Measurements from ENCODE around the gene RNF31.
"Not testable (repeated sequence)": the region's sequence is repeated elsewhere in the genome, so short reads cannot be mapped to it uniquely, and the experiment has no call there.

Gene RNF31

GRCh38 chr14:24146978-24147760, at the start of gene RNF31:
Gene RNF31 (plus strand): TSS chr14:24147498. CDS start chr14:24147699, 201 bp downstream.
- peak; percentile 97 for DNase-seq (ENCODE audit: low read depth)

- no peak for DNase-seq (ENCODE audit: low read depth)
Observed at GRCh38 chr14:24098229-24098926, 48.9 kb upstream of the RNF31 start.

DNA sequence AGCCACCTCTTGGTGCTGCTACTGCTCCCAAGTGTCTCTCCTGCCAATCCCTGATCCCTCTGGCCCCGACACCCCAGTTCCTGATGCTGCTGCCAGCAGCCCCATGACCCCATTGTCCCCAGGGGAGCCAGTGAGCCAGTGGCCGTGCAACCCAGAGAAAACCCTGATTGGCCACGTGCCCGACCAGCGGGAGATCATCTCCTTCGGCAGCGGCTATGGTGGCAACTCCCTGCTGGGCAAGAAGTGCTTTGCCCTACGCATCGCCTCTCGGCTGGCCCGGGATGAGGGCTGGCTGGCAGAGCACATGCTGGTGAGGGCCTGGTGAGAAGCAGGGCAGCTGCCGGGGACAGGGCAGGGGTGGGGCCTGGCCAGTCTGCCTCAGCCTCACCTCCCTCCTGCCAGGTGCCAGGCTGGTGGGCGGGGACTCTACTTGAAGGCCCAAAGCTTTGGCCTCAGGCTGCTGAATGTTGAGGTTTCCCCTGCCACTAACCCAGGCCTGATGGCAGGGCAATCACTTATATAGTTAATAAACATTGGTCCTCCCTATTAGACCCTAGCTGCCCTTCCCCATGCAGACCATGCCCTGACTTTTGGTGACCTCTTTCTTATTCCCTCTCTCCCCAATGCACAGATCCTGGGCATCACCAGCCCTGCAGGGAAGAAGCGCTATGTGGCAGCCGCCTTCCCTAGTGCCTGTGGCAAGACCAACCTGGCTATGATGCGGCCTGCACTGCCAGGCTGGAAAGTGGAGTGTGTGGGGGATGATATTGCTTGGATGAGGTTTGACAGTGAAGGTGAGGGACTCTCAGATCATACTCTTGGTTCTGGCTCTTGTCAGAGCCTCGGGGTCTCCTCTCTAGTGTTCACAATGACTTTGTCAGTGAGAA, 48.1 kb upstream of the RNF31 start:
- no peak for DNase-seq (ENCODE audit: low read depth)

DNA sequence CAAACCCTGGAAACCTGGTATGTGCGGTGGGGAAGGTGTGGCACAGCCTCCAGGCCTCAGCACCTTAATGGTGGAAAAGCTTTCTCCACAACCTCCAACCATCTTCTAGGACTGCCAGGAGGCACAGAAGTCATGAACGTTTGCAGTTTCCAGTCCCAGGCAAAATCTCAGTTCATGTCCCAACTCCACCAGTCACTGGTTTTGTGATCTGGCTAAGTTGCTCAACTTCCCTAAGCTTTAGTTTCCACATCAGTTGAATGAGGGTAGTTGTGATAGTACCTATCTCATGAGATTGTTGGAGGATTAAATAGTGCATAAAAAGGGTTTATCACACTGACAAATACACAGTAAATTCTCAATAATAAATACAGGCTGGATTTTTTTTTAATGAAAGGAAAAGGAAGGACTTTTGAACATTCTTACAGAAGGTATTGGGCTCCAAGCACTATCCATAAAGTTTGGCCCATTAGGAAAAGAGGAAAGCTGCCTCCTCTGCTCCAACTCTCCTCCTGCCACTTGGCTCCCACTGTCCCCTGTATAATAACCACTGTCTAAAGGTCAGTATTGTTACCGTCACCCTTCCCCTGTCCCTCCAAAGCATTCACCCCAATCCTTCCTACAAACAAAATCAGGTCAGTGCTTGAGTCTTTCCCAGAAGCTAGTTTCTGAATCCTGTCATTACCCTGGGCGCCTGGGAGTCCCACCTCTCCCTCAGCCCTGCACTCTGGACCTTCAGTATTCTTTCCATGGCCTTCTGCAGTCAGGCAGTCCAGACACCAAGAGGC, 46.9 kb upstream of the RNF31 start:
- peak; percentile 21 for DNase-seq (ENCODE audit: low read depth)

DNA sequence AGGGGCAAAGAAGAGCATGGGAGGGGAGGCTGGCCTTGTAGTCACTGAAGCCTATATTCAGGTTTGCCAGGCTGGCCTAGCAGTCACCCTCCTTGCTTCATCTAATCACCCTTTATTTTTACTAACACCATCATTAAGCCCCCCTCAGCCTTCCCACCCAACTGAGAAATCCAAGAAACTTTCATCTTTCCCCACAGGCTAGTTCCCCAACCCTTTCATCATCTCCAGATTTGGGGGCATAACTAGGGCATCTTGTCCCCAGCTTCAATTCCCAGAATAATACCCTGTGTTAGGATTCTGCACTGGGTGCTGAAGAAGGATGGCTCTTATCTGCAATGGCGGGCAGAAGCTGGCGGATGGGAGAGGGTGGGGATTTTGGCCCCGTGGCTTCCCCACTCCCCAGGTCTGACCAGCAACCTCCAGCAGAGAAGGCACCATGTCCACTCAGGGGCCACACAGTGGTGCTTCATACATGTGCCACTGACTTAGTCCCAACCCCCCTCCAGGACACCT, 46.3 kb upstream of the RNF31 start:
- no peak for DNase-seq (ENCODE audit: low read depth)

DNA sequence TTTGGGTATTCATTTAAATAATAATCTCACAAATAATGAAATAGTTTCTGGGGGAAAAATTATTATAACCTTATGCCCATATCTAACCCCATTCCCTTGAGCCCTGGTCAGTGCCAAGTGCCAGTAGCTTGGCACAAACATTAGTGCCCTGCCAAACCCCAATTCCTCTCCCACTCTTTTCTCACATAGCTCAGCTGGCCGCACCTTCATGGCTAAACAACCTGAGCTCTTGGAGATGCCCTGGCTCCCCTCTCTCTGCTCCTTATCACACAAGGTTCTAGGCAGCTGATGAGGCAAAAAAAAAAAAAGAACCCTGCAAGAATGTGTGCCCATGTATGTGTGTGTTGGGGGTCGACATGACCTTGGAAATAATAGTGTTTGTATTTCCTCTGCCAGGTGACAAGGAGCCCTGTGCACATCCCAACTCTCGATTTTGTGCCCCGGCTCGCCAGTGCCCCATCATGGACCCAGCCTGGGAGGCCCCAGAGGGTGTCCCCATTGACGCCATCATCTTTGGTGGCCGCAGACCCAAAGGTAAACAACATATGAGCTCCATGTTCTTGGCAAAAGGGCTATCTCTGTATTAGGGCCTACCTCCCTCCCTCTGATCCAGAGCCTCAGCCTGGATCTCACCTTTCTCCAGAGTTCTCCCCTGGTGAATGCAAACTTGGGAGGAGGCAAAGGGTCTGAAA, 44.8 kb upstream of the RNF31 start:
- no peak for DNase-seq (ENCODE audit: low read depth)

DNA sequence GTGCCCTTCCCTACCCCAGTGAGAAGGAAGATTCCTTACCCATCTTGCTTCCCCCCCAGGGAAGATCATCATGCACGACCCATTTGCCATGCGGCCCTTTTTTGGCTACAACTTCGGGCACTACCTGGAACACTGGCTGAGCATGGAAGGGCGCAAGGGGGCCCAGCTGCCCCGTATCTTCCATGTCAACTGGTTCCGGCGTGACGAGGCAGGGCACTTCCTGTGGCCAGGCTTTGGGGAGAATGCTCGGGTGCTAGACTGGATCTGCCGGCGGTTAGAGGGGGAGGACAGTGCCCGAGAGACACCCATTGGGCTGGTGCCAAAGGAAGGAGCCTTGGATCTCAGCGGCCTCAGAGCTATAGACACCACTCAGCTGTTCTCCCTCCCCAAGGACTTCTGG, 43.8 kb upstream of the RNF31 start:
- no peak for DNase-seq (ENCODE audit: low read depth)

DNA sequence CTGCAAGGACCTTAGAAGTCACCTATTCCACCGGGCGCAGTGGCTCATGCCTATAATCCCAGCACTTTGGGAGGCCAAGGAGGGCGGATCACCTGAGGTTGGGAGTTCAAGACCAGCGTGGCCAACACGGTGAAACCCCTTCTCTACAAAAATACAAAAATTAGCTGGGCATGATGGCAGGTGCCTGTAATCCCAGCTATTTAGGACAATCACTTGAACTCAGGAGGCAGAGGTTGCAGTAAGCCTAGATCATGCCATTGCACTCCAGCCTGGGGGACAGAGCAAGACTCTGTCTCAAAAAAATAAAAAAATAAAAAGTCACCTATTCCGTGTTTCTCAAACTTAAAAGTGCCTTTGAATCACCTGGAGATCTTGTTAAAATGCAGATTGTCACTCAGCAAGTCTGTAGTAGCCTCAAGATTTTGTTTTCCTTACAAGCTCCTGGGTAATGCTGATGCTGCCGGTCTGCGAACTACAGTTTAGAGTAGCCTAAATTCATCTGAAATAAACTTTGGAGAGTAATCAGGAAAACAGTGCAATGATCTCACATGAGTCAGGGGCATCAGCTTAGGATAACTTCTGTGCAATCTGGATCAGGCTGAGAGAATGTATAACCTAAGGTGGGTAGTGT, 41.6 kb upstream of the RNF31 start:
- not testable (repeated sequence) for DNase-seq (ENCODE audit: low read depth)

- DNase-seq (ENCODE audit: low read depth): no peak
Observed at GRCh38 chr14:24106672-24107271, 40.5 kb upstream of the RNF31 start.

DNA sequence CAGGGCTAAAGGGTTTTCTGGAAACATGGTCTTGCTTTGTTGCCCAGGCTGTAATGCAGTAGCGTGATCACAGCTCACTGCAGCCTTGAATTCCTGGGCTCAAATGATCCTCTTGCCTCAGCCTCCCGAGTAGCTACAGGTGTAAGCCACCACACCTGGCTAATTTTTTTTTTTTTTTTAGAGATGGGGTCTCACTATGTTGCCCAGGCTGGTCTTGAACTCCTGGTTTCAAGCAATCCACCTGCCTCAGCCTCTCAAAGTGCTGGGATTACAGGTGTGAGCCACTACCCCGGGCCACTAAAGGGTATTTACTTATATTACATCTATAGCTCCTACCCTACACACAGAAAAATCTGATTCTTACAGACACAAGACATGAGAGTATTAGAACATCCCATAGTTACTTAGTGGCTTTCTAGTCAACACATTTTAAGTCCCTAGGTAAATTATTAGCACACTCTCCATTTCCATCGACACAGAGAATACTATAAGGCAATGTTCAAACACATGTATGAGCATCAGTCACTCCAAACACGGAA, 38.9 kb upstream of the RNF31 start:
- no peak for DNase-seq (ENCODE audit: low read depth)

DNA sequence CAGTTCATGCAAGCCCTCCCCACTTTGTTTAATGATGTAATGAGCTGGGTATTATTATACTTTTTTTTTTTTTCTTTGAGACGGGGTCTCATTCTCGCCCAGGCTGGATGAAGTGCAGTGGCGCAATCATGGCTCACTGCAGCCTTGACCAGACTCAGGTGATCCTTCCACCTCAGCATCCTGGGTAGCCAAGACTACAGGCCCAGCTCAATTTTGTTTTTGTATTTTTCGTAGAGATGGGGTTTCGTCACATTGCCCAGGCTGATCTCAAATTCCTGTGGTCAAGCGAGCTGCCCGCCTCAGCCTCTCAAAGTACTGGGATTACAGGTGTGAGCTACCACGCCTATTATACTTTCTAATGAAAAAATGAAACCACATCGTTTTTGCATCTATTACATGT, 37.2 kb upstream of the RNF31 start:
- DNase-seq (ENCODE audit: low read depth): no peak

- no peak for DNase-seq (ENCODE audit: low read depth)
Observed at GRCh38 chr14:24110523-24110922, 36.8 kb upstream of the RNF31 start.

DNA sequence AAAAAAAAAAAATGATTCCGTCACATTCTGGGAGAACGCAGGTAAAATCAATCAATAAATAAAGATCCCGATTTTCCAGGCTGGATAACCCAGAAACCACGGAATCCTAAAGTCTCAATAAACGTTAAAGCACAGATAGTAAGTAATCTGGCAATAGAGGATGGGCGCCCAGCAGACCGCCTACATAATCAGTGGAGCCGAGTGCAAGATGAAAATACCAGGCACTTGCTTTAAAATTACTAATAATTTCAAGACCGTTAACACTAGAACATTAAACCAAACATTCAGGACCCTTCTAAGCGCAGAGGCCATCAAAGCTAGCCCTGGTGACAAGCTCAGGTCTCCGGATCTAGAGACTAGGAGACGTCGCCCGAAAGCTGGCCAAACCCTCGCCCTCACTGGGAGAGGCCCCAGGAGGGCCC, 33.9 kb upstream of the RNF31 start:
- no peak for DNase-seq (ENCODE audit: low read depth)

- peak; percentile 92 for DNase-seq (ENCODE audit: low read depth)
Observed at GRCh38 chr14:24113801-24114531, 33.3 kb upstream of the RNF31 start.

DNA sequence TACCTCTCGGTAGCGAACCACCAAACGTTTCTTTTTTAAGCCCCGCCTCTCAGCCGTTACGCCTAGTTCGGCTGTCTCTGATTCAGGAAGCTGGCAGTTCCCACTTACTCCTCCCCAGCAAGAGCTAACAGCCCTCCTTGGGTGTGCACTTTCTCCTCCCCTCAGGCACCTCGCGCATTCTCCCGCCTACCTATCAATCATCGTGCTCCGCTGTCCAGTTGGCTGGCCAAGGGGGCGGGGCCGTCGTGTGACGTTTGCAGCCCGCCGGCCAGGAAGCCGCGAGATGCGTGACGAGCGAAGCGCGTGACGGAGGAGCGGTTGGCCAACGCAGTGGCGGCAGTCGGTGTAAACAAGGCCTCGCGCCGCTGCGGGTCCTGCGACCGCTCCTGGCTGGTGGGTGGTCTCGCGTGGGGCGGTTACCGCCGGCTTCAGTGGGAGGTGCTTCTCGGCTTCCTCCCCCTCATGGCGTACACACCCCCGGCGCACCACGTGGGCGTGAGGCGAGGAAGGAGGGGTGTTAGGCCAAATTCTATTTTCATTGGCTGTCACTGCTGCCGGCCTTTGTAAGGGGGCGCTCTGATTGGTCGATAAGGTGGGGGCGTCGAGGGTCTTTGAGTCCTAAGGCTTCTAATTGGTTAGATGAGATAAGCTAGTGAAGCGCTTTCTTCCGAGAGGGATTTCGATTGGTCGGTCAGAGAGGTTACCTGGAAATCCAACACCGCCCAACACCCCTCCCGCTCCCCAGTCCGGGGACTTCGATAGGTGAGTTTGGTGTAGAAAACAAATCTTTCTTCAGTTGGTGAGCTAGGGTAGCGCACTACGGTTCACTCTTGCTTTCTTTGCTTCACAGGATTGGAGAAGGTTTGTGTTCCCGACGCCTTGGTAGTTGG, 32.5 kb upstream of the RNF31 start, which contains the start of the genes DCAF11 and NRL:
TSS of gene DCAF11 (plus strand) at position 246 of the 890 bp plus-strand sequence. CDS start 818 bp downstream, outside the sequence.
TSS of gene NRL (minus strand) at position 418 of the 890 bp plus-strand sequence. CDS start 32,101 bp downstream, outside the sequence.
- peak; percentile 100 for DNase-seq (ENCODE audit: low read depth)

GRCh38 chr14:24115422-24116127, 31.7 kb upstream of the RNF31 start:
- DNase-seq (ENCODE audit: low read depth): no peak

Data from amniotic epithelial cell (primary cell).